Right atrium auricular region (tissue), 2 donors: ENCODE measurements around the gene TPST2. TPM values are rescaled to one million over a fixed set of nuclear protein-coding genes. Genes with fewer than 3 reads are reported as not detected.

Source experiments
- DNase-seq: peaks from one replicate; pipeline ENCODE4 v3.0.0-alpha.2; 2019; ENCODE audit warnings: low spot score
- H3K27ac ChIP-seq, 2 donors: fragments of 200-600 bp; sonication (generic); 1 replicate in 1 of 2; 2 replicates in 1 of 2; pipeline ENCODE4 v1.5.1; 2016 to 2019
- H3K27me3 ChIP-seq, 2 donors: fragments of 200-600 bp; sonication (generic); one replicate each; pipeline versions ENCODE4 v1.5.1 to v1.6.0; 2017 to 2019
- H3K36me3 ChIP-seq: fragments of 200-600 bp; sonication (generic); one replicate; pipeline ENCODE4 v1.5.1; 2016
- H3K4me1 ChIP-seq, 2 donors: fragments of 200-600 bp; sonication (generic); one replicate each; pipeline versions ENCODE4 v1.5.1 to v1.6.0; 2017 to 2019
- H3K4me3 ChIP-seq, 2 donors: fragments of 200-600 bp; sonication (generic); 1 replicate in 1 of 2; 2 replicates in 1 of 2; pipeline ENCODE4 v1.5.1; 2017 to 2019; ENCODE audit warnings: mild to moderate bottlenecking in 1 of 2, moderate library complexity in 1 of 2
- H3K9me3 ChIP-seq, 2 donors: fragments of 200-600 bp; sonication (generic); one replicate each; pipeline ENCODE4 v1.5.1; 2019
- total RNA-seq, 2 donors: library from RNA; depleted of rRNA; stranded (reverse); fragments of >200 nt; gene quantifications; one replicate each; pipeline ENCODE4 v1.1.0, GENCODE V29; 2016
- TF ChIP-seq, protein P1 (sequence below), 2 donors: fragments of 200-600 bp; sonication (generic); IDR thresholded peaks; one replicate each; pipeline ENCODE4 v1.5.1; 2019; ENCODE audit warnings: antibody characterized with exemption in 2 of 2

The TPST2 gene
- total RNA-seq, 2 donors from 2014 or later: 63.4 to 104 TPM

DNA sequence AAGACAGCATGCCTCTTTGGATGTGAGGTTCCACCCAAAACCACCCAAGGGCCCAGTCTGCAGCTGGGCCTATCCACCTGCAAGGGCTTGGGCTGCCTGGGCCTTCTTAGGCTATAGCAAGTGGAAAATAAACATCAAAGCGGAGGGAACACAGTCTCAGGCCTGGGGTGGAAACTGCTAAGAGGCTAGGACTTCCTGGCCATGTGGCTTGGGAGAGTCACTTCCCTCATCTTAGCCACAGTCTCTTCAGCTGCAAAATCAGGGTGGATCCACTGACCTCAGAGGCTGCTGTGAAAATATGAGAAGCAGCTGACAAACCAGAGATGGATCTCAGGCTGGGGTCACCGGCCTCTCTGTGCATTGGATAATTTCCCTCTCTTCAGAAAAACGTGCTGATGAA is 47.1 kb downstream of the TPST2 start:
- Histone ChIP-seq H3K36me3 (peaks cover 17% of the 10 kb centered on the region), H3K9me3 (no peaks in the 10 kb centered on the region), H3K27me3 (no peaks in the 10 kb centered on the region), H3K27ac (no peak overlapping the region), H3K4me1 (peaks cover 0 to 42% of the 10 kb centered on the region in 2 donors), H3K4me3 (no peak overlapping the region)
- no peak for DNase-seq
- TF ChIP-seq, protein P1, sequence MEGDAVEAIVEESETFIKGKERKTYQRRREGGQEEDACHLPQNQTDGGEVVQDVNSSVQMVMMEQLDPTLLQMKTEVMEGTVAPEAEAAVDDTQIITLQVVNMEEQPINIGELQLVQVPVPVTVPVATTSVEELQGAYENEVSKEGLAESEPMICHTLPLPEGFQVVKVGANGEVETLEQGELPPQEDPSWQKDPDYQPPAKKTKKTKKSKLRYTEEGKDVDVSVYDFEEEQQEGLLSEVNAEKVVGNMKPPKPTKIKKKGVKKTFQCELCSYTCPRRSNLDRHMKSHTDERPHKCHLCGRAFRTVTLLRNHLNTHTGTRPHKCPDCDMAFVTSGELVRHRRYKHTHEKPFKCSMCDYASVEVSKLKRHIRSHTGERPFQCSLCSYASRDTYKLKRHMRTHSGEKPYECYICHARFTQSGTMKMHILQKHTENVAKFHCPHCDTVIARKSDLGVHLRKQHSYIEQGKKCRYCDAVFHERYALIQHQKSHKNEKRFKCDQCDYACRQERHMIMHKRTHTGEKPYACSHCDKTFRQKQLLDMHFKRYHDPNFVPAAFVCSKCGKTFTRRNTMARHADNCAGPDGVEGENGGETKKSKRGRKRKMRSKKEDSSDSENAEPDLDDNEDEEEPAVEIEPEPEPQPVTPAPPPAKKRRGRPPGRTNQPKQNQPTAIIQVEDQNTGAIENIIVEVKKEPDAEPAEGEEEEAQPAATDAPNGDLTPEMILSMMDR (IDR thresholded peaks at IDR 0.05): no peak

DNA sequence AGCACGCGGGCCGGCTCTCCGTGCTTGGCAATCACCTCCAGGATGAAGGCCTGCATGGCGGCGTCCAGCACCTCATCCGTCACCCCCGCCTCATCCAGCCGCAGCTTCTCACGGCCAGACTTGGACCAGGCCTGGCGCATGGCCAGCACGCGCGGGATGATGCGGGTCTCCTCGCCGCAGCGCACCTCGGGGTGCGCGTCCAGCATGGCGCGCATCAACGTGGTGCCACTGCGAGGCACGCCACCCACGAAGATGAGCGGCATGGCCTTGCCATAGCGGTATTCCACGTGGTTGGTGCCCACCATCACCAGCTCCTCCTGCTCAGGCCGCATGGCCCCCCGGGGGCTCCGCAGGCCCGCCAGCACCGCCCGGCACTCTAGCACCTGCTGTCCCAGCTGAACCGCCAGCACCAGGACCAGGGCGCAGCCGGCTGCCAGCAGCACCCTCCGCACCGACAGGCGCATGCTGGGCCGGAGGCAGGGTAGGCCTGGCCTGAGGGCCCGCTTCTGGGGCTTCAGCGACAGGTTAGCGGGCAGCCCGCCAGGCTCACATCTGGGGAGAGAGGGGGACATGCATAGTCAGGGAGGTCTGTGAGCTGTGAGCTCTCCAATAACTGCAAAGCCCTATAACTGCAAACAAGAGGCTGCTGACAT is 48.6 kb downstream of the TPST2 start:
- no peak overlapping the region for H3K4me3 ChIP-seq
- H3K9me3 ChIP-seq: no peaks in the 10 kb centered on the region
- TF ChIP-seq, protein P1 (IDR thresholded peaks at IDR 0.05): no peak
- DNase-seq: no peak
- no peaks in the 10 kb centered on the region for H3K27me3 ChIP-seq
- H3K36me3 ChIP-seq: peaks cover 30% of the 10 kb centered on the region
- no peak overlapping the region for H3K27ac ChIP-seq
- peaks cover 0 to 29% of the 10 kb centered on the region in 2 donors for H3K4me1 ChIP-seq

DNA sequence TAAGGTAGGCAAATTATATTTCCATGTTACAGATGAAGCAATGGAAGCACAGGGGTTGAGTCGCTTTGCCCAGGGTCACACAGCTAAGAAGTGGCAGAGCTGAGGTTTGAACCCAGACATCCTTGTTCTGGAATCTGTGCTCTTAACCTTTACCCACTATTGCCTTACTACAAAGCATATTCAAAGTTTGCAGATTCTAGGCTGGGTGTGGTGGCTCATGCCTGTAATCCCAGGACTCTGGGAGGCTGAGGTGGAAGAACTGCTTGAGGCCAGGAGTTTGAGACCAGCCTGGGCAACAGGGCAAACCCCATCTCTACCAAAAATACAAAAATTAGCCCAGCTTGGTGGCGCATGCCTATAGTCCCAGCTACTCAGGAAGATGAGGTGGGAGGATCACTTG is 49.8 kb downstream of the TPST2 start:
- TF ChIP-seq, protein P1 (IDR thresholded peaks at IDR 0.05): no peak
- DNase-seq: no peak
- H3K9me3 ChIP-seq: no peaks in the 10 kb centered on the region
- no peak overlapping the region for H3K27ac ChIP-seq
- H3K36me3 ChIP-seq: peaks cover 39% of the 10 kb centered on the region
- H3K4me1 ChIP-seq: peaks cover 0 to 19% of the 10 kb centered on the region in 2 donors
- H3K27me3 ChIP-seq: no peaks in the 10 kb centered on the region
- no peak overlapping the region for H3K4me3 ChIP-seq

DNA sequence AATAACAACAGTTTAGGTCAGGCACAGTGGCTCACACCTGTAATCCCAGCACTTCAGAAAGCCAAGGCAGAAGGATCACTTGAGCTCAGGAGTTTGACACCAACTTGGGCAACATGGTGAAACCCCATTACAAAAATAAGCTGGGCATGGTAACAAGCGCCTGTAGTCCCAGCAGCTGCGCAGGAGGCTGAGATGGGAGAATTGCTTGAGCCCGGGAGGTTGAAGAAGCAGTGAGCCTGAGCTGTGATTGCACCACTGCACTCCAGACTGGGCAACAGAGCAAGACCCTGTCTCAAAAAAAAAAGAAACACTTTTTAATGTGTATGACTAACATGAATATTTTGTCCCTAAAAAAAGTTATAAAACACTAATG is 53.2 kb downstream of the TPST2 start:
- Histone ChIP-seq H3K27me3 (no peaks in the 10 kb centered on the region), H3K4me1 (no peaks in the 10 kb centered on the region), H3K4me3 (no peak overlapping the region), H3K27ac (no peak overlapping the region), H3K36me3 (peaks cover 50% of the 10 kb centered on the region), H3K9me3 (no peaks in the 10 kb centered on the region)
- TF ChIP-seq, protein P1 (IDR thresholded peaks at IDR 0.05): no peak
- no peak for DNase-seq

DNA sequence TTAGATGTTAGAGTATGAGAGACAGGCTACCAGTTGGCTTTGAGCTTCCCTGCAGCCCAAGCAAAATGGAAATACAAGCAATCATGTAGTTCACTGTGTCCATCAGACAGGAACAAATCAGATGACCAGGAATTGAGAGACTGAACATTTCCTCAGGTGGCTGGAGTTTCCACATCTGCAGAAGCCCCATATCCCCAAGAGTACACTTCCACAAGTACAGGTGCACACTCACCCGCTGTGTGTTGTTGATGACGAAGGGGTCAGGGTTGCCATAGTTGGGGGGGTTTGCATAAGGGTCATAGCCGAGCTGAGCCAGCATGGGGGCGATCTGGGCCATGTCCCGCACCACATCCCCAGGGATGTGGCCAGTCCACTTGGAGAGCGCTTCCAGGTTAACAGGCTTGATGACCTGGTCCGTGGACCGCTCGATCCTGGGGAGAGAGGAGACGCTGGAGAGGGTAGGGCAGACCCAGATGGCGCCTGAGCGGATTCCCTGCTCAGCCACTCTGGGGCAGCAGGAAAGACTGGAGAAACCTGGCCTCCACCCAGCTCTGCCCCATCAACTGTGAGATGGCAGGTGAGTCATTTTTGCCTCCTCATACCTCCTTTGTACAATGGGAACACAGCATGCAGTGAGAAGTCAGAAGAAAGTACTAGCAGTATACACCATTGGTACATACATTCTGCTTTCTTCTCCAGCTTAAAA is 53.7 kb downstream of the TPST2 start:
- TF ChIP-seq, protein P1 (IDR thresholded peaks at IDR 0.05): no peak
- Histone ChIP-seq H3K27me3 (no peaks in the 10 kb centered on the region), H3K4me3 (no peak overlapping the region), H3K9me3 (no peaks in the 10 kb centered on the region), H3K27ac (no peak overlapping the region), H3K36me3 (peaks cover 52% of the 10 kb centered on the region), H3K4me1 (no peaks in the 10 kb centered on the region)
- no peak for DNase-seq

DNA sequence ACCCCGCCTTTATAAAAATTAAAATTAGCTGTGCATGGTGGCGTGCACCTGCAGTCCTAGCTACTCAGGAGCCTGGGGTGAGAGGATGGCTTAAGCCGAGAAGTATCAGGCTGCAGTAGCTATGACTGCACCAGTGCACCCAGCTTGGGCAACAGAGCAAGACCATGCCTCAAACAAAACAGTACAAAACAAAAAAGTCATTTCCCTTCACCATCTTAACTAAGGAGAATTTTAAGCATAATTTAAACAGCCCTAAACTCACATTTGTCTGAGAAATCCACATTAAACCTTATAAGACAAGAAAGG is 54.4 kb downstream of the TPST2 start:
- Histone ChIP-seq H3K27me3 (no peaks in the 10 kb centered on the region), H3K4me3 (no peak overlapping the region), H3K36me3 (peaks cover 52% of the 10 kb centered on the region), H3K9me3 (no peaks in the 10 kb centered on the region), H3K4me1 (no peaks in the 10 kb centered on the region), H3K27ac (no peak overlapping the region)
- TF ChIP-seq, protein P1 (IDR thresholded peaks at IDR 0.05): no peak
- no peak for DNase-seq
